DMS 273 treated with DMSO at 0.1 percent for 48 hours (cell line): ENCODE measurements around the gene GPR161.
"Not testable (repeated sequence)": the region's sequence is repeated elsewhere in the genome, so short reads cannot be mapped to it uniquely, and the experiment has no call there.

Source experiments
- DNase-seq: peaks from one replicate; lab custom pipeline; 2025; lab: John Stamatoyannopoulos, UW

GPR161 gene

DNA sequence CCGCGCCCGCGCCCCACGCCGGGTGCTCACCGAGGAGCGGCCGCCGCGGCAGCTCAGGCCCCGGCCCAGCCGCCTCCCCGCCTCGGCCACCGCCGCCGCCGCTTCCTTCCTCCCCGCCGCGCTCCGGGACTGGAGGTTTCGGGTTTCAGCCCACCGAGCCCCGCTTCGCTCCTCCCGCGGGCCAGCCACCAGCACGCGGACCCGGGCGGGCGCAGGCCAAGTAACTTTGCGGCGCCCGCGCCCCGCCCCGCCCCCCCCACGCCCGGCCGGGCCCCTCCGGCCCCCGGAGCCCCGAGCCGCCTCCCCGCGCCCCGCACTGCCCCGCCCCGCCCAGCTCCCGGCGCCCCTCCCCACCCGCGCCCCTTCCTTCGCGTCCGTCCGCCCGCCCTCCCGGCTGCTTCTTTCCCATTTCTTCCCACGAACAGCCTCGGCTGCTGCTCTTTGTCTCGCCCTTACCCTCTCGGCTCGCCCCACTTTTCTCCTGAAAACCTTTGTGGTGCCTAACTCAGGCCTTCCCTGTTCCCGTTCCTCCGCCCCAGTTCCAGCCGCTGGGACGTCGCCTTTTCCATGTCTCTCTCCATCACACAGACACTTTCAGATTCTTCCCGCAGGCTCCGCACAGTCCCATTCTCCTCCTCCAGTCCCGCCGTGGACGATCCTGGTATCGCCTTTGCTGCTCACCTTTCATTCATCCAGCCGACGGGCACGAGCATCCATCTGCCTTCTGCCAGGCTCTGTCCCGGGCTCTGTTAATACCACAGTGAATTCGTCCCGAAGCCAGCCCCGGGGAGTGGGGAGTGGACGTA lies at the start of gene GPR161:
TSS of gene GPR161 (minus strand) at position 222 of the 806 bp plus-strand sequence. CDS start 32,080 bp downstream, outside the sequence.
- no peak for DNase-seq

- not testable (repeated sequence) for DNase-seq
These were observed 44.5 kb upstream of the GPR161 start for GRCh38 chr1:168181063-168181720.

DNA sequence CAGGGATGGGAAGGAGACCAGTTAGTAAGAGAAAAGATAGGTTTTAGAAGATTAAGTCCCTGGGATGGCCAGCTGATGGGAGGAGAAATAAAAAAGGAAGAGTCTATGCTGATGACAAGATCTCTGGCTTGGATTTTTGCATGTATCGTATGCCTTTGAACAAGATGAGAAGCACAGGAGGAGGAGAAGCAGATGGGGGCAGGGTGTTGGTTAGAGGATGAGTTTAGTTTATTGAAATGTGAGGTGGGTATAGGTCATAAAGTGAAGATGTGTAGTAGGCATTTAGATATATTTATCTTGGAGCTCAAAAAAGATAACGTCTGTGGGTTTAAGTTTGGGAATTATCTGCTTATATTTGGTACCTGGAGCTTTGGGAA lies 43.4 kb upstream of the GPR161 start:
- no peak for DNase-seq

DNA sequence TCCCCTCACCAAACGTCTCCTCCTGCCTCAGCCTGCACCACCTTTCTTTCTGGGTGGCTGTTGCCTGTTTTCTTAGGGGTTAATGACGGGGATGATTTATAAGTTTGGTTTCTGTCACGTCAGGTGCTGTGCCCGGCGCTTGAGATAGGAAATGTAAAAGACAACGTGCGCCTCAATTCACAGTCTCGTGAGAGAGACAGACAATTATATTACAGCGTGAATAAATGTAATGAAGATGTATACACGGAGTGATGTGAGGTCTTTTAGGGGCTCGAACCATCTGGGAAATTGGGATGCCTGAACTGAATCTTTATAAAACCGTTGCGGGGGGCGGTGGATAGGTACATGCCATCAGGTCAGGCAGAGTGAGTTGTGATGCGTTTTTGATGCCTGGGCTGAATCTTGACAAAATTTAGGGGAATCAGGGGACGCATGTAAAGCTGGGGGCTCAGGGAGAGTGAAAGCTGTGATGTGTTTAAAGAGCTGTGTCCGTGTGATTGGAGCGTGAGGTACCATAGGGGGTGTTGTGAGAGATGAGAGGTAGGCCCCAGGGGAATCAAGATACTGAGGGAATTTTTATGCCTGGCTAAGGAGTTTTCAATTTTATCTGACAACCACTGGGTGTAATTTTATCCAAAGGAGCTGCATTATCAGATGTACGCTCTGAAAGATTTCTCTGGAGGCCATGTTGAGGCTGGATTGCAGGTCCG lies 42.9 kb upstream of the GPR161 start:
- no peak for DNase-seq

DNA sequence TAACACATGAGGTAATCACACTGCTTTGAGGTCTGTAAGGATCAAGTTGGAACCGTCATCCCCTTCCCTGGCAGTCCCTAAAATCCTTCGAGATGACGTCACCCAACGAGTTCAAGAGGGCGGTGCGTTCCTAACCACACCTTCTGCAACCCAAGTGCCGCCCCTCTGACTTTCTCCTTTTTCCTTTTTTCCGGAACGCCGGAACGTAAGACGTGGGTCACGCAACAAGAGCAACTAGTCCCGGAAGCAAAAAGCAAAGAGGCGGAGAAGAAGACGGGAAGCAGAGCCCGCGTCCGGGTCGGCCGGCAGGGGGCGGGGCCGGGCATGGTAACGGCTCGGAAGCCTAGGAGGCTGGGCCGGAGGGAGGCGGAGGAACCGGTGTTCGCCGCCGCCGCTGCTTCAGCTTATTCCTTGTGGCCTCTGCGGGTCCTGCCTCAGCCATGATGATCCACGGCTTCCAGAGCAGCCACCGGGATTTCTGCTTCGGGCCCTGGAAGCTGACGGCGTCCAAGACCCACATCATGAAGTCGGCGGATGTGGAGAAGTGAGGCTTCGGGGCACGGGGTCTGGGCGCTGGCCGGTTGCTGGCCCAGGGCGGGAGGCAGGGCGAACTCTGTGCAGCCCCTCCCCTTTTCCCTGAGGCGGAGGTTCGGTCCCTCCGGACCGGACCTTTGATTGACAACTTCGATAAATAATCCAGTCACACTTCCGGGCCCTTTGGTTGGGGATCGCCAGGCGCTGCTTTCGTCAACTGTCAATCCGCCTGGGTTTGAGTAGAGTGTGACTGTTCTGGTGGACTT lies 42.1 kb upstream of the GPR161 start, which contains the start of gene TIPRL:
TSS of gene TIPRL (plus strand) at position 325 of the 800 bp plus-strand sequence. CDS start at position 441, 116 bp downstream.
- DNase-seq, result peak; percentile 98

DNA sequence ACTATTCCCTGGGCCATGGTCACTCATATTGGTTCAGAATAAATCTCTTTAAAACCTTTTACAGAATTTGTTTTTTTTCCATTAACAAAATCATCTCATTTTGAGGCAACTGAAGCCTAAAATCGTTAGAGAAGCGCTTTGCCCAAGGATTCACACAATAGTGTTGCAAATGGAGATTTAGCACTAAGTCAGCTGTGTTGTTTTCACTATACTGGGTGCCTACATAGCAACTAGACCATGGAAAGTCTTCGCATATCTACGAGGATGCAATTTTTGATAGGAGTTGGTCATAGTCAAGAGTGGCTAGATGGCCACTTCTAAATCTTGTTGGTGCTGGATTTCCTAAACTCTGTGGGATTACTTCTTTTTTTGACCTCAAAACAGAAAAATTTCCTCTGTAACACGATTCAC lies 41.5 kb upstream of the GPR161 start:
- DNase-seq, result no peak

- no peak for DNase-seq
These were observed 35.7 kb upstream of the GPR161 start for GRCh38 chr1:168172250-168172915.

- DNase-seq, result peak; percentile 9
These were observed 34.1 kb upstream of the GPR161 start for GRCh38 chr1:168170564-168171508.

GRCh38 chr1:168167806-168168205 lies 31.1 kb upstream of the GPR161 start:
- DNase-seq, result no peak

DNA sequence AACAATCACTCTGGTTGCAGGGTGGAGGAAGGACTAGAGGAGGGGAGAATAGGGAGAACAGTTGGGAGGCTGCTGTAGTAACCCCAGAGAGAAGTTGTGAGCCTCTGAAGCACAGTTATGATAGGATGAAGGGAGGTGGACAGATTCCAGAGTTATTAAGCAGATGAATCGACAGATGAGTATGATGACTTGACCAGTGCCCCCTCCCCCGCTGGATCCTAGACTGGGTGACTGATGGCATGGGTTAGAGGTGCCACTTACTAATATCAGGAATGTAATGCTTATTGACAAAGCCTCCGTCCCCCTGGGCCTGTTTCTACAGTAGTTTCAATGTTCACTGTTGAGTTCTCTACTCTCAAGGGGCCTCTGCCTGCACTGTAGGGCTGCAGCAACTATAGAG lies 28.0 kb upstream of the GPR161 start:
- no peak for DNase-seq

GRCh38 chr1:168163670-168164069 lies 26.9 kb upstream of the GPR161 start:
- no peak for DNase-seq

DNA sequence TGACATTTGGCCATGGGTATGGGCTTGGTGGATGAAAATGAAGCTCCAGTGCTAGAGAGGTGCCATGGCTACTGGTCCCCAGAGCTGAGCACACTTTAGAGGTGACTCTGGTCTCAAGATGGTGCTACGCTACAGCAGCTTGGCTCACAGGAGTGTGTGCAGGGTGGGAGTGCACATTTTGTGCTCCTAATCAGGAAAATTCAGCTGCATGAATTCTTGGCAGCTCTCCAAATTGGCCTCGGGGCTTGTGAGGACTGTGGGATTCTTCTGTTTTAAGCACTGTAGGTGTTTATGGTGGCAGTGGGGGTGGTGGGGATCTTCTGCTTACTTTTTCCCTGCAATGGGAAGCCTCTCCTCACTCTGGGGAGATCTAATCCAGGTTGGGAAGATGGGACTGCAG lies 24.7 kb upstream of the GPR161 start:
- DNase-seq, result no peak

GRCh38 chr1:168159979-168160378 lies 23.2 kb upstream of the GPR161 start:
- DNase-seq, result no peak

DNA sequence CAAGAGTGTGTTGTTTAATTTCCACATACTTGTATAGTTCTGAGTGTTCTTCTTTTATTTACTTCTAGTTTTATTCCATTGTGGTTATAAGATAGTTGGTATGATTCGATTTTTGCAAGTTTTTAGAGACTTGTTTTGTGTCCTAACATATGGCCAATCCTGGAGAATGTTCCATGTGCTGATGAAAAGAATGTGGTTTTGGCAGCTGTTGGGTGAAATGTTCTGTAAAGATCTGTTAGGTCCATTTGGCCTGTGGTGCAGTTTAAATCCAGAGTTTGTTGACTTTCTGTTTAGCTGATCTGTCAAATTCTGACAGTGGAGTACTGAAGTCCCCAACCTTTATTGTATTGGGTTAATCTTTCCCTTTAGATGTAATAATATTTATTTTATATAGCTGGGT lies 22.5 kb upstream of the GPR161 start:
- no peak for DNase-seq

DNA sequence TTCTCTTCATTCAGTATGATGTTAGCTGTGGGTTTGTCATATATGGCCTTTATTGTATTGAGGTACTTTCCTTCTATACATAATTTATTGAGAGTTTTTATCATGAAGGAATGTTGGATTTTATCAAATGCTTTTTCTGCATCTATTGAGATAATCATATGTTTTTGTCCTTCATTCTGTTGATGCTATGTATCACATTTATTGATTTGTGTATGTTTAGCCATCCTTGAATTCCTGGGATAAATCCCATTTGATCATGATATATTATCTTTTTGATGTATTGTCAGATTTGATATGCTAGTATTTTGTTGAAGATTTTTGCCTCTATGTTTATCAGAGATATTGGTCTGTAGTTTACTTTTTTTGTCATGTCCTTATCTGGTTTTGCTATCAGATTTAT lies 20.9 kb upstream of the GPR161 start:
- no peak for DNase-seq

- DNase-seq, result no peak
These were observed 19.2 kb upstream of the GPR161 start for GRCh38 chr1:168155910-168156309.

DNA sequence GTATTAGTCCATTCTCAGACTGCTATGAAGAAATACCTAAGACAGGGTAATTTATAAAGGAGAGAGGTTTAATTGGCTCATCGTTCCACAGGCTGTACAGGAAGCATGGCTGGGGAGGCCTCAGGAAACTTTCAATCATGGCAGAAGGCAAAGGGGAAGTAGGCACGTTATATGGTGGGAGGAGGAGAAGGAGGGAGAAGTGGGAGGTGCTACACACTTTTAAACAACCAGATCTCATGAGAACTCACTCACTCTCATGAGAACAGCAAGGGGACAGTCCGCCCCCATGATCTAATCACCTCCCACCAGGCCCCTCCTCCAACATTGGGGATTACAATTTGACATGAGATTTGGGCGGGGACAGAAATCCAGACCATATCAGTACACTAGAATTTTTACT lies 18.0 kb upstream of the GPR161 start:
- DNase-seq, result not testable (repeated sequence)

GRCh38 chr1:168151935-168152334 lies 15.2 kb upstream of the GPR161 start:
- DNase-seq, result no peak

- no peak for DNase-seq
These were observed 13.6 kb upstream of the GPR161 start for GRCh38 chr1:168150283-168150682.

DNA sequence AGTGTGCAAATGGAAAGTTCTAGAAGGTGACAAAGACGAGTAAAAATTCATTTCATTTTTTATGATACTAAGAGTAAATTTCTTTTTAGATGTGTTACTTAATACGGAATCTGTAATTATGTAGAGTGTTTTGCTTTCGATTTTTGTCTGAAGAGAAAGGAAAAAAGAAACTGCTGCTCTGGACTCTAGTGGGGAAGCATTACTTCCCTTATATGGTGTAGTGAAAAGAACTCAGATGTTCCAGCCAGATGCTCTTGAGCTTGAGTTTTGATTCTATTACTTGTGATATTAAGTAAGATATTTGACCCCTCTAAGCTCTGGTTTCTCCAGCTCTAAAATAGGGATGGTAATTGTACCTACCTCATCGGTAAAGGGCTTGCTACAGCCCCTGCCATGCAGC lies 12.2 kb upstream of the GPR161 start:
- peak; percentile 12 for DNase-seq
